Loucy (cell line): ENCODE results near the gene TELO2.

ENCODE experiments used
- H2AFZ ChIP-seq: fragments of 200-600 bp; sonication (generic); 2 replicates; pipeline ENCODE4 v1.6.0; 2016; ENCODE audit warnings: antibody characterized with exemption, mild to moderate bottlenecking, low read length, moderate library complexity
- H3F3A ChIP-seq: fragments of 200-600 bp; 2 replicates; pipeline ENCODE4 v1.6.0; 2016; ENCODE audit warnings: antibody characterized with exemption, low read depth, mild to moderate bottlenecking
- H3K27me3 ChIP-seq: fragments of 200-600 bp; sonication (generic); 2 replicates; pipeline ENCODE4 v1.6.1; 2014; ENCODE audit warnings: low read length, mild to moderate bottlenecking; ENCODE audit not compliant: insufficient read depth, poor library complexity, severe bottlenecking
- H3K36me3 ChIP-seq: fragments of 200-600 bp; sonication (generic); 2 replicates; pipeline ENCODE4 v1.6.1; 2016; ENCODE audit warnings: low read length; ENCODE audit not compliant: insufficient read depth
- H3K4me1 ChIP-seq: fragments of 200-600 bp; sonication (generic); 2 replicates; pipeline ENCODE4 v1.5.1; 2014; ENCODE audit warnings: low read length, mild to moderate bottlenecking; ENCODE audit not compliant: insufficient read depth, poor library complexity, severe bottlenecking
- H3K4me2 ChIP-seq: fragments of 200-600 bp; sonication (generic); 2 replicates; pipeline ENCODE4 v1.6.0; 2014; ENCODE audit warnings: antibody characterized with exemption, low read length, low read depth, mild to moderate bottlenecking; ENCODE audit not compliant: poor library complexity, severe bottlenecking
- H3K4me3 ChIP-seq: fragments of 200-600 bp; sonication (generic); 2 replicates; pipeline ENCODE4 v1.5.1; 2014; ENCODE audit warnings: low read length, mild to moderate bottlenecking, mixed read lengths; ENCODE audit not compliant: poor library complexity, severe bottlenecking
- H3K79me2 ChIP-seq: fragments of 200-600 bp; sonication (generic); 2 replicates; pipeline ENCODE4 v1.6.1; 2014; ENCODE audit warnings: low read length; ENCODE audit not compliant: insufficient read depth
- H3K9ac ChIP-seq: fragments of 200-600 bp; sonication (generic); 2 replicates; pipeline ENCODE4 v1.6.0; 2014; ENCODE audit warnings: mild to moderate bottlenecking, low read depth, low read length, moderate library complexity; ENCODE audit not compliant: poor library complexity, severe bottlenecking
- H3K9me2 ChIP-seq: fragments of 200-600 bp; sonication (generic); replicated peaks from 2 replicates; pipeline ENCODE4 v1.6.1; 2016; ENCODE audit warnings: low read depth, low read length, mixed read lengths
- H3K9me3 ChIP-seq: fragments of 200-600 bp; sonication (generic); 2 replicates; pipeline ENCODE4 v1.6.1; 2014; ENCODE audit warnings: mild to moderate bottlenecking, antibody characterized with exemption, low read length, low read depth; ENCODE audit not compliant: insufficient read depth
- H4K20me1 ChIP-seq: fragments of 200-600 bp; sonication (generic); 2 replicates; pipeline ENCODE4 v1.6.0; 2014; ENCODE audit warnings: antibody characterized with exemption, low read length, mild to moderate bottlenecking; ENCODE audit not compliant: insufficient read depth, poor library complexity, severe bottlenecking
- EZH2phosphoT487 ChIP-seq: fragments of 200-600 bp; IDR thresholded peaks from 2 replicates; pipeline ENCODE4 v1.6.1; 2018; ENCODE audit warnings: antibody characterized with exemption, mild to moderate bottlenecking, moderate library complexity, borderline replicate concordance
- TF ChIP-seq, protein P1 (sequence below): fragments of 200-600 bp; sonication (generic); conservative IDR thresholded peaks from 2 replicates; pipeline ENCODE4 v1.5.1; 2014; ENCODE audit warnings: mild to moderate bottlenecking, antibody characterized with exemption, low read length

The TELO2 gene

DNA sequence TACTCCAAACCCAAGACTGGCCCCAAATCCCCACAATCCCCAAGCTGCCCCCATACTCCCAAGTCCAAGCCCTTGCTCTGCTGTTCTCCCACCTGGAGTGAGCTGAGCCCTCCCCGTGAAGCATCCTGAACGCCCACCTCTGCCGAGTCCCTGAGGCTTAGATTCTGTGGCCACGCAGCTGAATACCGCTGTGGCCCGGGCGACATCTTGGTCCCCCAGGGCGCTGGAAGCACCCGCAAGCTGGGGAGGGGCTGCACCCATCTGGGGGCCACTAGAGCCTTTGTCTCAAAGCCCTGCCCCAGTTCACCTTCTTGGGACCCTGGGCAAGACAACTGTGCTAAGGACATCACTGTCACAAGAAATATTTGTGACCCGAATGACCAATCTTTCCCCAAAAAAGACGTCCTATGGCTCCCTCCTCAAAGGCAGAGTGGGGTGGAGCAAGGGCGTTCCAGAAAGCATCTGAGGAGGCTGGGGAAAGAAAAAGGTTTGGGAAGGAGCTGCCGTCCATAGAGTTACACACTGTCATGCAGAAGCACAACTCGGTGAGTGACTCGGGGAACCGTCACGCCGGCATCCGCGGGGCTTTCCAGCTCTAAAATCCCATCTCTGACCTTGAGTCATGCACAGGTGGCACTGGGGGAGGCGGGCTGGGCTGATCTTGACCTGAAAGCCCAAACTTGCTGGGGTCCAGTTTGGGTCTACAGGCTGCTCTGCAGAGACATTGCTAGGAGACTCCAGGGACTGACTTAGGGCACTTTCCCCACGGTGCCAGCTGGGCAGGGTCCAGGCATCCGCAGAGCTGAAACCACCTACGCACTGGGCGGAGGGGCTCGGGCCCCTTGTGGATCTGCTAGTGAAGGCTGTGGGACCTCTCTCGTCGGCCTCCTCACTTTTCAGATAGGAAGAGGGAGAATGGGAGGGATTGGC, 11.0 kb upstream of the TELO2 start:
- TF ChIP-seq, protein P1, sequence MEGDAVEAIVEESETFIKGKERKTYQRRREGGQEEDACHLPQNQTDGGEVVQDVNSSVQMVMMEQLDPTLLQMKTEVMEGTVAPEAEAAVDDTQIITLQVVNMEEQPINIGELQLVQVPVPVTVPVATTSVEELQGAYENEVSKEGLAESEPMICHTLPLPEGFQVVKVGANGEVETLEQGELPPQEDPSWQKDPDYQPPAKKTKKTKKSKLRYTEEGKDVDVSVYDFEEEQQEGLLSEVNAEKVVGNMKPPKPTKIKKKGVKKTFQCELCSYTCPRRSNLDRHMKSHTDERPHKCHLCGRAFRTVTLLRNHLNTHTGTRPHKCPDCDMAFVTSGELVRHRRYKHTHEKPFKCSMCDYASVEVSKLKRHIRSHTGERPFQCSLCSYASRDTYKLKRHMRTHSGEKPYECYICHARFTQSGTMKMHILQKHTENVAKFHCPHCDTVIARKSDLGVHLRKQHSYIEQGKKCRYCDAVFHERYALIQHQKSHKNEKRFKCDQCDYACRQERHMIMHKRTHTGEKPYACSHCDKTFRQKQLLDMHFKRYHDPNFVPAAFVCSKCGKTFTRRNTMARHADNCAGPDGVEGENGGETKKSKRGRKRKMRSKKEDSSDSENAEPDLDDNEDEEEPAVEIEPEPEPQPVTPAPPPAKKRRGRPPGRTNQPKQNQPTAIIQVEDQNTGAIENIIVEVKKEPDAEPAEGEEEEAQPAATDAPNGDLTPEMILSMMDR, result no peak
- TF ChIP-seq EZH2phosphoT487, result no peak
- Histone ChIP-seq H3K4me1 (no peaks in the 10 kb centered on the region), H3K9me2 (no peaks in the 10 kb centered on the region), H3K4me2 (no peak overlapping the region), H3K79me2 (no peaks in the 10 kb centered on the region), H4K20me1 (no peaks in the 10 kb centered on the region), H3F3A (no peaks in the 10 kb centered on the region), H2AFZ (no peak overlapping the region), H3K27me3 (no peaks in the 10 kb centered on the region), H3K4me3 (no peak overlapping the region), H3K9ac (no peak overlapping the region), H3K36me3 (no peaks in the 10 kb centered on the region), H3K9me3 (no peaks in the 10 kb centered on the region)

DNA sequence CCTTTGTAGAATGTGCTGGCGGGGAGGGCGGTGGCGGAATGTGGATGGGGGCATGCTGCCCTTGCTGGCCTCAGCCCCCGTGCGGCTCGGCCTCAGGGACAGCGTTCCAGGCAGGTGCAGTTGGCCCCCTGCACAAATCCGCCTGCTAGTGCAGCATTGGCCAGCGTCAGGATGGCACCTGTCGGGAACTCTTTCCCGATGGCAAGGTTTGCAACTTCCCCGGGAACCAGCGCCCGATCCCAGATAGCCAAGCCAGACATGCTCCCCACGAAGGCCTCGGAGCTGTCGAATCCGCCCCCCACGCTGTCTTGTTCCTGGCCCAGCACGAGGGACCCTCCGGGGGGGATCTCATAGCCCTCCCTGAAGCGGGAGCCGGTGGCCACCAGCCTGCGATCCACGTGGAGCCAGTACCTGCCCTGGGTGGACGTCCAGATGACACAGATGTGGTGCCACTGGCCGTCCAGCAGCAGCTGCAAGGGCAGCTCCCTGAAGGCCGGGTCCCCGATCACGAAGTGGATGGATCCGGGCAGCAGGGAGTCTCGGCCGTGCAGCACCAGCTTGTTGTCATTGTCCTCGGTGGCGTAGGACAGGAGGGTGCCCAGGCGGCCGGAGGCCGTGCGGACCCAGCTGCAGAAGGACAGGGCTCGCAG, 7.2 kb upstream of the TELO2 start:
- Histone ChIP-seq H3K4me3 (no peak overlapping the region), H3K9me3 (no peaks in the 10 kb centered on the region), H3K9me2 (no peaks in the 10 kb centered on the region), H3K79me2 (no peaks in the 10 kb centered on the region), H3K36me3 (no peaks in the 10 kb centered on the region), H2AFZ (no peak overlapping the region), H3K27me3 (no peaks in the 10 kb centered on the region), H3F3A (no peaks in the 10 kb centered on the region), H3K9ac (no peak overlapping the region), H3K4me2 (no peak overlapping the region), H3K4me1 (no peaks in the 10 kb centered on the region), H4K20me1 (no peaks in the 10 kb centered on the region)
- no peak for TF ChIP-seq EZH2phosphoT487
- TF ChIP-seq, protein P1, result no peak

DNA sequence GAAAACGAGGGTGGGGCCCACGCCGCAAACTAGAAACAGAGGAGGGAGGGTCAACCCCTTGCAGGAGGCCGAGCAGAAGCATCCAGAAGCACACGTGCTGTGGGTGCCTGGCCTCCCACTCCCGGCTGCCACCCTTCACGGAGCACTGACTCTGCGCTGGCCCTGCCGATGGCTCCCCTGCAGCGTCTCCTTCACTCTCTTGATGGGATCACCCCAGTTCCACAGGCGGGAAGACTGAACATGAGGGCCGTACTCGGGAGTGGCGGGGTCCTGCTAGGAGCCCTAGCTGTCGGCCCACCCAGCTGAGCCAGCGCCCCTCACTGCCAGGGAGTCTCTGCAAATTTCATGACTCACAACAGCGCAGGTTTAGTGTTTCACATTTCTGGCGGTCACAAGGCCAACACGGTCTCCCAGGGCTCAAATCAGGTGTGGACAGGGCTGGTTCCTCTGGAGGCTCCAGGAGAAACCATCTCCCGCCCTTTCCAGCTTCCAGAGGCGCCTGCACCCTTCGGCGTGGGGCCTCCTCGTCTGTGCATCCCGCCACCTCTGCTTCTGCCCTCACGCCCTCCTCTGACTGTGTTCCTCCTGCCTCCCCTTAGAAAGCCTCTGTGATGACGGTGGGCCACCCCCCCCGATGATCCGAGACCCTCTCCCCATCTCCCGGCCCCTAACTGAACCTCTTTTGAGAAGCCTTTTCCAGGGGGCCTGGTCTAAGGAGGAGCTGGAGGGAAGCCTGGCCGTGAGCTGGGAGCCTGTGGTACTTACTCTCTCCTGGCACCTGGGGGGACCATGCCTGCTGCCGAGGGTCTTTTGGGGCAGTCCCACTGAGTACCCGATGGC, 6.4 kb upstream of the TELO2 start:
- no peak overlapping the region for H3K4me3 ChIP-seq
- H3K27me3 ChIP-seq, result no peaks in the 10 kb centered on the region
- H3K9me2 ChIP-seq, result no peaks in the 10 kb centered on the region
- H3K4me1 ChIP-seq, result no peaks in the 10 kb centered on the region
- H3K79me2 ChIP-seq, result no peaks in the 10 kb centered on the region
- H3K36me3 ChIP-seq, result no peaks in the 10 kb centered on the region
- H3K4me2 ChIP-seq, result no peak overlapping the region
- H3K9ac ChIP-seq, result no peak overlapping the region
- no peaks in the 10 kb centered on the region for H4K20me1 ChIP-seq
- H3K9me3 ChIP-seq, result no peaks in the 10 kb centered on the region
- H2AFZ ChIP-seq, result no peak overlapping the region
- no peaks in the 10 kb centered on the region for H3F3A ChIP-seq
- TF ChIP-seq EZH2phosphoT487, result no peak
- TF ChIP-seq, protein P1, result no peak
